ENCODE data around the gene PANK1. TPM values are rescaled to one million over a fixed set of nuclear protein-coding genes. Genes with fewer than 3 reads are reported as not detected.

PANK1 gene
- total RNA-seq, 1 donor from 2014 or later = 8.2 TPM

DNA sequence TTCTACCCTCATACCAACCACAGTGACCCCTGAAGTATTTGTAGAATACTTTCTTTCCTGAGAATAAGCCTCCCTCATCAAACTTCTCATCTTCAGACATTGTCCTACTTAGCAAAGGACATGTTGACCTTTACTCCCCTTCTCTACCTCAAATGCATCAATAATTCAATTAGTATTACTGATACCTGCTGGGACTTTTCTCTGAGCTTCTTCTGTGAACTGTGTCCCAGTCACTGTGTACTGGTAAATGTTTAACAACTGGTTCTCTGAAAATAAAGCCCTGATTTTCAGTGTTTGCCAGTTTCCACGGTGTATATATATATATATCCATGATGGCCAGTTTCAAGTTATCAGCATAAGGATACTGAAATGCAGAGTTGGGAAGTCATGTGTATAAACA, 12.2 kb downstream of the PANK1 start:
- Histone ChIP-seq H3K4me1 (no peaks in the 10 kb centered on the region), H3K36me3 (no peaks in the 10 kb centered on the region), H3K9me3 (no peaks in the 10 kb centered on the region), H3K27ac (no peak overlapping the region), H3K27me3 (ENCODE audit: low read depth) (no peaks in the 10 kb centered on the region), H3K4me3 (no peak overlapping the region)
- no peak for ATAC-seq
- intact Hi-C loops (cut with DNase I) = no loop called here
- no peak for DNase-seq
- TF ChIP-seq, protein P1, sequence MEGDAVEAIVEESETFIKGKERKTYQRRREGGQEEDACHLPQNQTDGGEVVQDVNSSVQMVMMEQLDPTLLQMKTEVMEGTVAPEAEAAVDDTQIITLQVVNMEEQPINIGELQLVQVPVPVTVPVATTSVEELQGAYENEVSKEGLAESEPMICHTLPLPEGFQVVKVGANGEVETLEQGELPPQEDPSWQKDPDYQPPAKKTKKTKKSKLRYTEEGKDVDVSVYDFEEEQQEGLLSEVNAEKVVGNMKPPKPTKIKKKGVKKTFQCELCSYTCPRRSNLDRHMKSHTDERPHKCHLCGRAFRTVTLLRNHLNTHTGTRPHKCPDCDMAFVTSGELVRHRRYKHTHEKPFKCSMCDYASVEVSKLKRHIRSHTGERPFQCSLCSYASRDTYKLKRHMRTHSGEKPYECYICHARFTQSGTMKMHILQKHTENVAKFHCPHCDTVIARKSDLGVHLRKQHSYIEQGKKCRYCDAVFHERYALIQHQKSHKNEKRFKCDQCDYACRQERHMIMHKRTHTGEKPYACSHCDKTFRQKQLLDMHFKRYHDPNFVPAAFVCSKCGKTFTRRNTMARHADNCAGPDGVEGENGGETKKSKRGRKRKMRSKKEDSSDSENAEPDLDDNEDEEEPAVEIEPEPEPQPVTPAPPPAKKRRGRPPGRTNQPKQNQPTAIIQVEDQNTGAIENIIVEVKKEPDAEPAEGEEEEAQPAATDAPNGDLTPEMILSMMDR (IDR thresholded peaks at IDR 0.05) = no peak

DNA sequence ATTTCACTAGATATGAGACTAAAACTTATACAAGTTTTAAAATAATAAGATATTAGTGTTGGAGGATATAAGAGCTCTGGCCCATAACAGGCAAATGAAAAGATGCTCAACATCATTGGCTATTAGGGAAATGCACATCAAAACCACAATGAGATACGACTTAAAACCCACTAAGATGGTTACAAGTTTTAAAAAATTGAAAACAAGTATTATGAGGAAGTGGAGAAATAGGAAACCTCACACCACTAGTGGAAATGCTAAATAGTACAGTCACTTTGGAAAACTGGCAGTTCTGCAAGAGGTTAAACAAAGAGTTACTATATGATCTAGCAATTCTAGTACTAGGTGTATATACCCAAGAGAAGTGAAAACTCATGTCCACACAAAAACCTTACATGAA, 17.2 kb downstream of the PANK1 start:
- H3K27ac ChIP-seq = no peak overlapping the region
- intact Hi-C loops (cut with DNase I) = no loop called here
- no peaks in the 10 kb centered on the region for H3K36me3 ChIP-seq
- H3K27me3 ChIP-seq (ENCODE audit: low read depth) = no peaks in the 10 kb centered on the region
- no peak overlapping the region for H3K4me3 ChIP-seq
- no peak for DNase-seq
- no peaks in the 10 kb centered on the region for H3K9me3 ChIP-seq
- TF ChIP-seq, protein P1 (IDR thresholded peaks at IDR 0.05) = no peak
- H3K4me1 ChIP-seq = no peaks in the 10 kb centered on the region
- no peak for ATAC-seq

DNA sequence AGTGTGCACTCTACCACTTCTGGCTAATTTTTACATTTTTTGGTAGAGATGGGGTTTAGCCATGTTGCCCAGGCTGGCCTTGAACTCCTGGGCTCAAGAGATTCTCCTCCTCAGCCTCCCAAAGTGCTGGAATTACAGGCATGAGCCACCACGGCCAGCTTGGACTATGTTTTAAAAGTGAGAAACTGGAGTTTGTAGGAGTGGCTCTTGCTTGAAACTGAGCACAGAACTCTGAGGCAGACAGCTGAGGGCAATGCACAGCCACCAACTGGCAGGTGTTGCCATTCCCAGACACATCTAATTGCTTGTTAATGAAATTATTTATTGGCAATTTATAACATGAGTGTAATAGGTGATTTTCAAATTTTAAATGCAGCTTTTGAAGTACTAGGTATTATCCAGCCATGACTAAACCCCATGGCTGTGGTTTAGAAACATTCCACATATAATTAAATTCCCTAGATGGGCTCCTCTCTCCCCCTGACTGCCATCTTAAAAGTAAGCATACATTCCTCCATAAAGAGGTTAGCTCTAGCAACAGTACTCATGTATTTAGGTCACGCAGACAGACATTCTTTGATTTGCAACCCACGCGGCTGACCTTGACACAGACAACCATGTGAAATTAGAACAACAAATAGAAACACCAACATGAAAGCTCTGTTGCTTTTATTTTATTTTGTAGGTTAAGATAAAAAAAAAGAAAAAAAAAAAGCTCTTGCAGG, 19.8 kb downstream of the PANK1 start:
- H3K36me3 ChIP-seq = no peaks in the 10 kb centered on the region
- ATAC-seq (no peak), DNase-seq (no peak)
- intact Hi-C loops (cut with DNase I) = no loop called here
- H3K9me3 ChIP-seq = peaks cover 7% of the 10 kb centered on the region
- H3K27me3 ChIP-seq (ENCODE audit: low read depth) = no peaks in the 10 kb centered on the region
- no peak overlapping the region for H3K27ac ChIP-seq
- no peak overlapping the region for H3K4me3 ChIP-seq
- no peaks in the 10 kb centered on the region for H3K4me1 ChIP-seq
- TF ChIP-seq, protein P1 (IDR thresholded peaks at IDR 0.05) = no peak

DNA sequence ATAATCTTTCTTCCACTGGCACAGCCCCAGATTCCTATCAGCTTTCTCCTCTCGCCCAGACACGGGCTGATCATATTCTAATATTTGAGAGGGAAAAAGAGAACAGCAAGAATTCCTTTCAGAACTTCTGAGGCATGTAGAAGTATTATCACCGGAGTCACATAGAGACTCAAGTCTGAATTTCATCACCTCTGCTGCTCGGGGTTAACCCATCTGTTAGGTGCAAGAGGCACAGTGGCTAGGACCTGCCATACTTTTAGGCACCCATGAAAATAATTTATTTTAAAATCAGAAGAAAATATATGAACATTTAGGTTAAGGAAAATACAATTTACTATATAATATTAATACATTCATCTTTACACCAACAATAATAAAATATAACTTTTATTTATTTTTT, 21.0 kb downstream of the PANK1 start:
- Histone ChIP-seq H3K27ac (no peak overlapping the region), H3K4me1 (no peaks in the 10 kb centered on the region), H3K36me3 (no peaks in the 10 kb centered on the region), H3K4me3 (no peak overlapping the region), H3K9me3 (peaks cover 10% of the 10 kb centered on the region), H3K27me3 (ENCODE audit: low read depth) (no peaks in the 10 kb centered on the region)
- intact Hi-C loops (cut with DNase I) = no loop called here
- DNase-seq (no peak), ATAC-seq (no peak)
- TF ChIP-seq, protein P1 (IDR thresholded peaks at IDR 0.05) = no peak

DNA sequence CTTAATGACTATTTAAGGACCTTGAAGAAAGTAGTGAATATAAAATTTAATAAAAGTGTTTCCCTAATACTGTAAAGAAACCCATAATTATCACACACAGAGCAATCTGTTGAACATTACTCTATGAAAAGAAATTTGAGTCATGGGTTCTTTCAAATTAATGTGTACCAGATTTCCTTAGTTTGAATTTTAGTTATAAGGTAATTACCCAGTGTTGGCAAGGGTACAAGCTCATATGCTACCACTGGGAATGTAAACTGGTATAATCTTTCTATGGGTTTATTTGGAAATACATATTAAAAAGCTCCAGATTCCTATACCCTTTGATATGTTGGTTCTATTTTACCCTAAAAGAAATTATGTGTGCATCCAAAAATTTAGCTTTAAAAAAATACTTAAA, 22.9 kb downstream of the PANK1 start:
- no peak overlapping the region for H3K4me3 ChIP-seq
- no peaks in the 10 kb centered on the region for H3K36me3 ChIP-seq
- H3K9me3 ChIP-seq = peaks cover 10% of the 10 kb centered on the region
- no peak for ATAC-seq
- DNase-seq = no peak
- TF ChIP-seq, protein P1 (IDR thresholded peaks at IDR 0.05) = no peak
- intact Hi-C loops (cut with DNase I) = no loop called here
- no peaks in the 10 kb centered on the region for H3K4me1 ChIP-seq
- no peaks in the 10 kb centered on the region for H3K27me3 ChIP-seq (ENCODE audit: low read depth)
- no peak overlapping the region for H3K27ac ChIP-seq

All from lower lobe of right lung (tissue), 2 donors.